Colonic mucosa (tissue), 4 donors: ENCODE results near the gene FAM78A. TPM values are rescaled to one million over a fixed set of nuclear protein-coding genes. Genes with fewer than 3 reads are reported as not detected.

Source experiments
- DNase-seq: peaks from one replicate; pipeline ENCODE4 v3.0.0-alpha.2; 2020
- H3K27ac ChIP-seq: fragments of 200-600 bp; one replicate; pipeline ENCODE4 v1.8.0; 2021
- H3K27me3 ChIP-seq: fragments of 200-600 bp; one replicate; pipeline ENCODE4 v1.8.0; 2021
- H3K36me3 ChIP-seq: fragments of 200-600 bp; one replicate; pipeline ENCODE4 v1.8.0; 2021
- H3K4me1 ChIP-seq: fragments of 200-600 bp; one replicate; pipeline ENCODE4 v1.8.0; 2021; ENCODE audit warnings: mild to moderate bottlenecking
- H3K4me3 ChIP-seq: fragments of 200-600 bp; one replicate; pipeline ENCODE4 v1.8.0; 2021
- H3K9ac ChIP-seq, 2 donors: one replicate each; pipeline ENCODE4 v1.7.0; 2013; ENCODE audit warnings: control low read depth in 2 of 2, low read depth in 2 of 2, low read length in 2 of 2
- H3K9me3 ChIP-seq: fragments of 200-600 bp; one replicate; pipeline ENCODE4 v1.8.0; 2021
- intact Hi-C: fragments of 100-400 bp; cut with DNase I; formaldehyde crosslinking; loops from one replicate; pipeline ENCODE4 v1.14.1; 2022
- total RNA-seq, 2 donors: library from RNA; stranded (reverse); fragmentation: NEBNext Ultra II Directional in 1 of 2; extraction: Animal tissue kit (Norgen Biotek cat#: 25700) in 1 of 2; gene quantifications; one replicate each; pipeline ENCODE4 v1.2.1, GENCODE V29; 2021
- TF ChIP-seq, protein P1 (sequence below): fragments of 200-600 bp; IDR thresholded peaks from one replicate; pipeline ENCODE4 v1.8.0; 2022; ENCODE audit warnings: antibody characterized with exemption, mild to moderate bottlenecking
- donor health status: healthy.
- donor health status: DM: no; HTN: no; CAD: no.
- donor health status: DM: no; HTN: no; CAD: no.

FAM78A gene
- total RNA-seq, 2 donors from 2014 or later = 1.5 to 2.0 TPM

DNA sequence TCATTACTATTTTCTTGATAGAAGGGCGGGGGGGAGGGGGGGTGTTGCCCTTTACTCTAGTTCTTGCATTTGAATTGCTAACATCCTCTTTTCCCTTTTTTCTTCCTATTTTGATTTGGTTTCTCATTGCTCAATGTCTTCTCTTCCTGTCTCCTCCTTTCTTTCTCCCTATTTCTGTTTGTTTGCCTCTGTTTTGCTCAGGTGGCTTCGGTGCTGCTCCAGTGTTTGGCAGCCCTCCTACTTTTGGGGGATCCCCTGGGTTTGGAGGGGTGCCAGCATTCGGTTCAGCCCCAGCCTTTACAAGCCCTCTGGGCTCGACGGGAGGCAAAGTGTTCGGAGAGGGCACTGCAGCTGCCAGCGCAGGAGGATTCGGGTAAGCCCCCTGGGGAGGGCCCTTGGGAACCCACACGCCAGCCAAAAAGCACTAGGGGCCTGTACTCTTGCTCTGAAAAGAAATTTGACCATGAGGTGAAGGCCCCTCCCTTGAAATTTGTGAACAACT lies 48.3 kb downstream of the FAM78A start:
- Histone ChIP-seq H3K36me3 (no peaks in the 10 kb centered on the region), H3K27ac (no peak overlapping the region)

DNA sequence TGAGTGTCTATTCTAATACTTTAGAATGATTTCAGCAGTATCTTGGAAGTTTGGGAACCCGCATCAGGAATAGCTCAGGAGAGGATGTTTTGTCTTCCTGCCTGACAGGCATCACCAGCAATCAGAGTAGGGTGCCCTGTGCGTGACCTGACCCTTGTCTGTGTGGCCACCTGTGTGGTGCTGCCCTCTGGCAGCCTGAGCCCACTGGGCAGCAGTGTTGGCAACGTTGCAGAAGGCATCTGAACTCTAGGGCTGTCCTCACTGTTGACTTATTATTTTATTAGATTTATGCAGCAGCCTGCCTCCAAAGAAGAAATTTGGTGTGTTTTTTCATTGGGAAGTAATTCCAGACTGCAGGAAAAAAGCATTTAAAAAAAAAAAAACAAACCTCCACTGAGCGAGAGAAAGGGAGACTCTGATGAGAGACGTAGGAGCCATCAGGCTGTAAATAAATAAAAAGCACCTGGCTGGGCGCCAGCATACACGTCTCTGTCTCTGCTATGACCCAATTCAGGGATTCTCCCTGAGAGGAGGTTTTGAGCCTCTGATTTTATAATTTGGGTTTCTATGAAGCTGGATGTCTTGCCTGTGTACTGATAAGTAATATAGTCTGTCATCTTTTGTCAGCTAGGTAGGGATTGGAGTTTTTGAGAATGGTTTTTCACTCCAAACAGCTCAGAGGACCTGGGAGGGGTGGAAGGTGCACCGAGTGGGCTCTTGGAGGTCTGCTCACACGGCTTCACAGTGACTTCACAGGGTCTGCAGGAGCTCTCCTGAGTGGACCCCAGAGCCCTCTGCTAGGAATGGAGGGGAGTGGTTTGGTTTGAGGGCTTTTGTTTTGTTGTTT lies 49.0 kb downstream of the FAM78A start:
- Histone ChIP-seq H3K4me1 (no peaks in the 10 kb centered on the region), H3K27me3 (no peaks in the 10 kb centered on the region), H3K4me3 (no peak overlapping the region), H3K9me3 (no peaks in the 10 kb centered on the region), H3K9ac (no peak overlapping the region), H3K27ac (no peak overlapping the region), H3K36me3 (no peaks in the 10 kb centered on the region)
- intact Hi-C loops = no loop called here
- DNase-seq = no peak
- TF ChIP-seq, protein P1, sequence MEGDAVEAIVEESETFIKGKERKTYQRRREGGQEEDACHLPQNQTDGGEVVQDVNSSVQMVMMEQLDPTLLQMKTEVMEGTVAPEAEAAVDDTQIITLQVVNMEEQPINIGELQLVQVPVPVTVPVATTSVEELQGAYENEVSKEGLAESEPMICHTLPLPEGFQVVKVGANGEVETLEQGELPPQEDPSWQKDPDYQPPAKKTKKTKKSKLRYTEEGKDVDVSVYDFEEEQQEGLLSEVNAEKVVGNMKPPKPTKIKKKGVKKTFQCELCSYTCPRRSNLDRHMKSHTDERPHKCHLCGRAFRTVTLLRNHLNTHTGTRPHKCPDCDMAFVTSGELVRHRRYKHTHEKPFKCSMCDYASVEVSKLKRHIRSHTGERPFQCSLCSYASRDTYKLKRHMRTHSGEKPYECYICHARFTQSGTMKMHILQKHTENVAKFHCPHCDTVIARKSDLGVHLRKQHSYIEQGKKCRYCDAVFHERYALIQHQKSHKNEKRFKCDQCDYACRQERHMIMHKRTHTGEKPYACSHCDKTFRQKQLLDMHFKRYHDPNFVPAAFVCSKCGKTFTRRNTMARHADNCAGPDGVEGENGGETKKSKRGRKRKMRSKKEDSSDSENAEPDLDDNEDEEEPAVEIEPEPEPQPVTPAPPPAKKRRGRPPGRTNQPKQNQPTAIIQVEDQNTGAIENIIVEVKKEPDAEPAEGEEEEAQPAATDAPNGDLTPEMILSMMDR = no peak

More for the DNA sequence above, 48.3 kb downstream of the FAM78A start:
- H3K9ac ChIP-seq = no peak overlapping the region
- intact Hi-C loops = no loop called here
- TF ChIP-seq, protein P1 = no peak
- no peak for DNase-seq
- no peaks in the 10 kb centered on the region for H3K27me3 ChIP-seq
- H3K9me3 ChIP-seq = no peaks in the 10 kb centered on the region
- no peak overlapping the region for H3K4me3 ChIP-seq
- no peaks in the 10 kb centered on the region for H3K4me1 ChIP-seq

DNA sequence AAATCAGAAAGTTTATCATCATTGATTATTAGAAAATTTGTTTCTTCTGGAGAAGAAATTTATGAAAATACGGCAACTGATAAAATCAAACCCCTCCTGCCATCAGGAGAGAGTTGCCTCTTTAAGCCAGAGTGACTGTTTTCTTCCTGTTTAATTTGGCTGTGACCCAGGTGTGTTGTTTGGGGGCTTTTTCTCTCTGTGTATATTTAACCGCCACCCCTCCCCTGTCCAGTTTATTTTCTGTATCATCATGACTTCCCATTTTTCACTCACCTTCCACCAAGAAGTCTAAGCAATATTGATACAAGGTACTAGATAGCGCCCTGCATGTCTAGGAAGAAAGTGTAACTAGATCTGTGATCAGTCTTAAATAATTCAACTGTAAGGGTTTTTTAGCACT lies 50.1 kb downstream of the FAM78A start:
- H3K9me3 ChIP-seq = no peaks in the 10 kb centered on the region
- no peak overlapping the region for H3K27ac ChIP-seq
- intact Hi-C loops = no loop called here
- no peaks in the 10 kb centered on the region for H3K36me3 ChIP-seq
- TF ChIP-seq, protein P1 = no peak
- no peak for DNase-seq
- H3K4me1 ChIP-seq = no peaks in the 10 kb centered on the region
- H3K27me3 ChIP-seq = no peaks in the 10 kb centered on the region
- H3K4me3 ChIP-seq = no peak overlapping the region
- H3K9ac ChIP-seq = no peak overlapping the region

DNA sequence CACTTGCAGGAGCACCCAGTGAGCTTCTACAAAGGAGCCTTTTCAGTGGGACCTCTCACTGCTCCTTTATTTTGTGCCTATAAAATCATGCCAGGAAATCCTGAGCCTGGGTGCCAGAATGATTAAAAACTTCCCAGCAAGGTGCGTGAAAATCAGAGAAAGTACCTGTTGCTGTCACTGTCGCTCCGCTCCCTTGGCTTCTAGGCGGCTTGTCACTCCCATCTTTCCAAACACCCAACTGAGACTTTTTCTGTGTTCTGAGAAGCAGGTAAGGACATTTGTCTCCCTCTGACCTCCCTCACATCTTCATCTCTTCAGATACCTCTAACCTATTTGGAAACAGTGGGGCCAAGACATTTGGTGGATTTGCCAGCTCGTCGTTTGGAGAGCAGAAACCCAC lies 53.9 kb downstream of the FAM78A start:
- H3K4me1 ChIP-seq = no peaks in the 10 kb centered on the region
- no peaks in the 10 kb centered on the region for H3K27me3 ChIP-seq
- TF ChIP-seq, protein P1 = no peak
- H3K9me3 ChIP-seq = no peaks in the 10 kb centered on the region
- DNase-seq = no peak
- intact Hi-C loops = no loop called here
- no peak overlapping the region for H3K4me3 ChIP-seq
- no peaks in the 10 kb centered on the region for H3K36me3 ChIP-seq
- H3K27ac ChIP-seq = no peak overlapping the region
- no peak overlapping the region for H3K9ac ChIP-seq

DNA sequence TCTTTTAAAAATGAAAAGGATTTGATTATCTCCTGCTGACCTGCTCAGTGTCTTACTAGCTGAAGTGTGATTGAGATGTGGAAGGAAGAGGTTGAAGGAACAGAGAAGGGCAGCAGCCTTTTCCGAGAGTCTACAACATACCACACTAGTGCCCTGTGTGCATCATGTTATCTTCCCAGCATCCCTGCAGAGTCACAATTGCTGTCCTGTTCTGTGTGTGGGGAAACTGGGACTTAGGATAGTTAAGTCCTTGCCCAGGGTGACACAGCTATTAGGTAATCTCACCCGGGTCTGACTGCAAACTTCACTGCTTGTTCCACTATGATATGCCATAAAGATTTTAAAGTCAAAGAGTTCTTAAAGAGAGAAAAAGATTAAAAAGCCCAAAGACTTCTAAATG lies 55.8 kb downstream of the FAM78A start:
- H3K9me3 ChIP-seq = no peaks in the 10 kb centered on the region
- TF ChIP-seq, protein P1 = no peak
- H3K4me3 ChIP-seq = no peak overlapping the region
- no peaks in the 10 kb centered on the region for H3K27me3 ChIP-seq
- no peak overlapping the region for H3K9ac ChIP-seq
- H3K4me1 ChIP-seq = no peaks in the 10 kb centered on the region
- H3K27ac ChIP-seq = no peak overlapping the region
- no peak for DNase-seq
- H3K36me3 ChIP-seq = no peaks in the 10 kb centered on the region
- intact Hi-C loops = no loop called here
